ENCODE measurements around the gene MOB3A. TPM values are rescaled to one million over a fixed set of nuclear protein-coding genes. Genes with fewer than 3 reads are reported as not detected.

MOB3A gene
- total RNA-seq, 2 donors from 2014 or later, result 11.7 to 22.1 TPM

DNA sequence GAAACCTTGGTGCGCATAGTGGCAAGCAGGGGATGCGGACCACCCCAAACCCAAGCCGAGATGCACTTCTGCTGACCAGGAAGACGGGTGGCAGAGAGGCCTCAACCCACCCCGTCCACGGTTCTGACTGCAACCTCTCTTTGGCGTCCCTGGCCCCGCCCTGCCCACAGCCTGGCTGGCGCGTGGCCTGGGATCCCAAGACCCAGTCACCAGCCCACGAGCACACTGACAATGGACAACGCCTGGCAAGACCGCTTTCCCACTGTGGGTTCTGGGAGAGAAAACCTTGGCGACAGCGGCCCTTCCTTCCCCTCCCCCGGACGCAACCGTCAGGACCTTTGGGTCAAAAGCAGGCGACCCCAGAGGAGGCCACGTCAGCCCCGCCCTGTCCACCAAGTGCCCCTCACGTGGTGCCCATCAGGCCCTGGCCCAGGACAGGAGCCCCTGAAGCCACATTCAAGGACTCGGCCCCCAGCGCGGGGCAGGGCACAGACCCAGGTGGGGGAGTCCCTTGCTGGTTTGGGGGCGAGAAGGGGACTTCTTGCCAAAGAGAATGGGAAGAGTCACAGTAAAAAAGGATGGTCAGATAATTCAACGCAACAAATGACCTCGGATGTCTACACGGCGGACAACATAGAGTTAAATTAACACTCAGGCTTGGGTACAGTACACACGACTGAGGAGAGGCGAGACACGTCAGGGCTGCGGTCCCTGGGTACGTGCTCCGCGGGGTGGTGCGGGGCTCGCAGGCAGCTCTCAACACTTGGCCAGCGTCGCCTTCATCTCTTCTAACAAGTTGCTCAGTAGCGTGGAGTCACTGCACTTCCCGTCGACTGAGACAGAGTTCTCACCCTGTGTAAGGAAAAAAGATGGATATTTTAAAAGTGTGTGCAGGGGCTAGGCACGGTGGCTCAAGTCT, 5.5 kb upstream of the MOB3A start:
- 87 to 92% methylated on average over 36 to 39 of the region's 45 CpGs for WGBS, 2 donors
- peaks cover 12 to 20% of the 10 kb centered on the region in 2 donors for H3K36me3 ChIP-seq (replicated peaks in 1 of 2; ENCODE audit: insufficient read depth in 1 of 2, low read depth in 2 of 2)
- H3K9me3 ChIP-seq, result no peaks in the 10 kb centered on the region
- TF ChIP-seq, protein P1, sequence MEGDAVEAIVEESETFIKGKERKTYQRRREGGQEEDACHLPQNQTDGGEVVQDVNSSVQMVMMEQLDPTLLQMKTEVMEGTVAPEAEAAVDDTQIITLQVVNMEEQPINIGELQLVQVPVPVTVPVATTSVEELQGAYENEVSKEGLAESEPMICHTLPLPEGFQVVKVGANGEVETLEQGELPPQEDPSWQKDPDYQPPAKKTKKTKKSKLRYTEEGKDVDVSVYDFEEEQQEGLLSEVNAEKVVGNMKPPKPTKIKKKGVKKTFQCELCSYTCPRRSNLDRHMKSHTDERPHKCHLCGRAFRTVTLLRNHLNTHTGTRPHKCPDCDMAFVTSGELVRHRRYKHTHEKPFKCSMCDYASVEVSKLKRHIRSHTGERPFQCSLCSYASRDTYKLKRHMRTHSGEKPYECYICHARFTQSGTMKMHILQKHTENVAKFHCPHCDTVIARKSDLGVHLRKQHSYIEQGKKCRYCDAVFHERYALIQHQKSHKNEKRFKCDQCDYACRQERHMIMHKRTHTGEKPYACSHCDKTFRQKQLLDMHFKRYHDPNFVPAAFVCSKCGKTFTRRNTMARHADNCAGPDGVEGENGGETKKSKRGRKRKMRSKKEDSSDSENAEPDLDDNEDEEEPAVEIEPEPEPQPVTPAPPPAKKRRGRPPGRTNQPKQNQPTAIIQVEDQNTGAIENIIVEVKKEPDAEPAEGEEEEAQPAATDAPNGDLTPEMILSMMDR (IDR thresholded peaks at IDR 0.05), result no peak
- intact Hi-C loops (cut with DNase I), result no loop called here
- no peak overlapping the region for H3K4me3 ChIP-seq
- peaks cover 15% of the 10 kb centered on the region for H3K4me1 ChIP-seq
- H3K27me3 ChIP-seq, result no peaks in the 10 kb centered on the region
- H3K27ac ChIP-seq, result no peak overlapping the region
- DNase-seq, result no peak
- no peak for ATAC-seq

DNA sequence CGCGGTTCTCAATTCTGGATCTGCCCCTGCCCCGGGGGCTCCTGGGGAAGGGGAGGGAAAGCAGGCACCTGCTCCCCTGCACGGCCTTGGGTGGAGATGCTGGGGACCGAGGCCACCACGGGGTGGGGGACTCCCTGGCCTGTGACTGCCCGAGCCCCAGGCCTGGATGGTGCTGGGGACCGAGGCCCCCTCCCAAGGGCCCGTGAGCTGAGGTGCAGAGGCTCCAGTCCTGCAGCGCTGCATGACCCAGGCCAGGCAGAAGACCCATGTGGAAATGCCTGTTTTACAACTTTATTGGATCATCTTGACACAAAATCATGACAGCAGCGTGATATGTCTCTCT, 4.6 kb upstream of the MOB3A start:
- DNase-seq, result no peak
- no peak for TF ChIP-seq POLR2A (IDR thresholded peaks at IDR 0.05)
- TF ChIP-seq, protein P1 (IDR thresholded peaks at IDR 0.05), result no peak
- 84 to 100% methylated on average over 2 to 11 of the region's 11 CpGs for WGBS, 2 donors

DNA sequence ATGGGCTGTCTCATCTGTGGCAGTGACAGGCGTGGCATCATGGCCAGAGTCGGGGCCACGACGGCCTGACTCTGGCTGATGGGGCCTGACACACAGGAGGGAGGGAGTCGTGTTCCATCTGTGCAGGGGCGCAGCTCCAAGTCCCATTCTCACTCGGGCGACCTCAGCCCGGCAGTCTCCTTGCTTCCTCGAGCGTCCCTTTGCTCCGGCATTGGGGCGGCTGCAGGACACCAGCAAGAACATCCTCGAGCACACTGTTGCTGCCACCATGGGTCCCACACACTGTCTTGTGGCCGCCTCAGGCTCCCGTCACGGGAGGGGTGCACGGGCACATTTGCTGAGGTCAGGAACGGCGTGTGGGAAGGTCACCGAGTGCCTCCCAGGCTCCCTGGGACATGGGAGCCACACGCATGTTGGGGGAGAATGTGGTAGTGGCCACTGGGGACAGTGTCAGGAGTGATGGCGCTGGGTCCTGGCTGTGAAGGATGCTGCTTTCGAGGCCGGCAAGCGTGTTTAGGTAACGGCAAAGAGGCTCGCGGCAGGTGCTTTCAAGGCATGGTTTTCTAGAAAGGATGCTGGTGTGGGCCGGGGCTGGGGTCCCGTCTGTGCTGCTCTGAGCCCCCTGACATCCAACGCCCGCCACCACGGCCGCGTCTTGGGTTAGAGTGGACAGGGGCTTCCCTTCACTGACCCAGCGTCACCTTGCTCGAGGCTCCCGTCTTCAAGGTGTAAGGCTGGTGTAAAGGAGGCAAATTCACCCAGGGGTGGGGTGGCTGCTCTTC, 4.0 kb upstream of the MOB3A start:
- H3K27me3 ChIP-seq, result no peaks in the 10 kb centered on the region
- intact Hi-C loops (cut with DNase I), result no loop called here
- H3K9me3 ChIP-seq, result no peaks in the 10 kb centered on the region
- no peak for DNase-seq
- peaks cover 5 to 14% of the 10 kb centered on the region in 2 donors for H3K36me3 ChIP-seq (replicated peaks in 1 of 2; ENCODE audit: insufficient read depth in 1 of 2, low read depth in 2 of 2)
- 89 to 94% methylated on average over 27 to 37 of the region's 39 CpGs for WGBS, 2 donors
- no peak overlapping the region for H3K27ac ChIP-seq
- H3K4me3 ChIP-seq, result no peak overlapping the region
- ATAC-seq, result no peak
- H3K4me1 ChIP-seq, result peaks cover 20% of the 10 kb centered on the region
- no peak for TF ChIP-seq POLR2A (IDR thresholded peaks at IDR 0.05)
- TF ChIP-seq, protein P1 (IDR thresholded peaks at IDR 0.05), result no peak

More for the DNA sequence above, 4.6 kb upstream of the MOB3A start:
- no peak overlapping the region for H3K27ac ChIP-seq
- peaks cover 15% of the 10 kb centered on the region for H3K4me1 ChIP-seq
- H3K36me3 ChIP-seq (replicated peaks in 1 of 2; ENCODE audit: insufficient read depth in 1 of 2, low read depth in 2 of 2), result peaks cover 8 to 14% of the 10 kb centered on the region in 2 donors
- intact Hi-C loops (cut with DNase I), result no loop called here
- H3K27me3 ChIP-seq, result no peaks in the 10 kb centered on the region
- H3K9me3 ChIP-seq, result no peaks in the 10 kb centered on the region
- ATAC-seq, result no peak
- H3K4me3 ChIP-seq, result no peak overlapping the region

DNA sequence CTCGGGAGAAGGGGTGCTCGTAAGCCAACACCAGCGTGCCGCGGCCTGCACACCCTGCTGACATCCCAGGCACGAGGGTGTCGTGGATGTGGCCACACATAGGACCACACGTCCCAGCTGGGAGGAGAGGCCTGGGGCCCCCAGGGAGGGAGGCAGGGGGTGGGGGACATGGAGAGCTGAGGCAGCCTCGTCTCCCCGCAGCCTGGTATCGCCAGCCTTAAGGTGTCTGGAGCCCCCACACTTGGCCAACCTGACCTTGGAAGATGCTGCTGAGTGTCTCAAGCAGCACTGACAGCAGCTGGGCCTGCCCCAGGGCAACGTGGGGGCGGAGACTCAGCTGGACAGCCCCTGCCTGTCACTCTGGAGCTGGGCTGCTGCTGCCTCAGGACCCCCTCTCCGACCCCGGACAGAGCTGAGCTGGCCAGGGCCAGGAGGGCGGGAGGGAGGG, 3.0 kb upstream of the MOB3A start:
- TF ChIP-seq, protein P1 (IDR thresholded peaks at IDR 0.05), result no peak
- no peak for TF ChIP-seq POLR2A (IDR thresholded peaks at IDR 0.05)
- intact Hi-C loops (cut with DNase I), result no loop called here
- no peaks in the 10 kb centered on the region for H3K9me3 ChIP-seq
- H3K36me3 ChIP-seq (replicated peaks in 1 of 2; ENCODE audit: insufficient read depth in 1 of 2, low read depth in 2 of 2), result peaks cover 5 to 14% of the 10 kb centered on the region in 2 donors
- WGBS, 2 donors, result 70 to 80% methylated on average over 1 to 12 of the region's 16 CpGs
- no peak for ATAC-seq
- H3K4me1 ChIP-seq, result peaks cover 30% of the 10 kb centered on the region
- no peak overlapping the region for H3K4me3 ChIP-seq
- no peaks in the 10 kb centered on the region for H3K27me3 ChIP-seq
- no peak for DNase-seq
- no peak overlapping the region for H3K27ac ChIP-seq

Measured in body of pancreas (tissue), 4 donors.